Endothelial cell of umbilical vein (primary cell): ENCODE measurements around the gene IGFBPL1. TPM values are rescaled to one million over a fixed set of nuclear protein-coding genes. Genes with fewer than 3 reads are reported as not detected.

Source experiments
- BruUV-seq: library from RNA; stranded (reverse); fragments of 400-500 nt; replicated peaks from 2 replicates; lab custom pipeline; 2021; lab: Mats Ljungman, UMichigan
- CTCF ChIA-PET: fragments of 300-600, 350-600 bp; sonication (Branson Sonifier 250); formaldehyde crosslinking; loops from one replicate; lab custom pipeline; 2021; ENCODE audit warnings: antibody characterized with exemption, inconsistent platforms; lab: Charles Lee
- POLR2A ChIA-PET: fragments of 300-600, 350-600 bp; sonication (Branson Sonifier 250); formaldehyde crosslinking; loops from one replicate; lab custom pipeline; 2021; ENCODE audit warnings: antibody characterized with exemption, inconsistent platforms; lab: Charles Lee
- DNase-seq: peaks from one replicate; pipeline ENCODE4 v3.0.0-alpha.2; 2011; ENCODE audit warnings: low read depth, low spot score
- FAIRE-seq: peaks from 2 replicates; lab custom pipeline; 2011; peaks lifted over from hg19 to GRCh38; lab: Jason Lieb, UNC
- H2AFZ ChIP-seq: 2 replicates; pipeline ENCODE4 v1.6.0; 2012; ENCODE audit warnings: low read depth, low read length, control low read depth, inconsistent platforms
- H3K27ac ChIP-seq: 2 replicates; pipeline ENCODE4 v1.5.1; 2011; ENCODE audit warnings: low read depth, mild to moderate bottlenecking, control low read depth, low read length, moderate library complexity; ENCODE audit not compliant: insufficient read depth
- H3K27me3 ChIP-seq, 2 experiments: 2 replicates each; pipeline versions ENCODE4 v1.6.0 to v1.6.1; 2011; ENCODE audit warnings: low read length in 2 of 2, mixed read lengths in 1 of 2; ENCODE audit not compliant: control insufficient read depth in 2 of 2, insufficient read depth in 2 of 2
- H3K36me3 ChIP-seq, 2 experiments: 2 replicates in 1 of 2; 3 replicates in 1 of 2; pipeline ENCODE4 v1.5.1; 2011; ENCODE audit warnings: low read length in 2 of 2, mild to moderate bottlenecking in 1 of 2, moderate library complexity in 1 of 2; ENCODE audit not compliant: control insufficient read depth in 2 of 2, insufficient read depth in 2 of 2; ENCODE audit errors: extremely low read depth in 1 of 2
- H3K4me1 ChIP-seq: 3 replicates; pipeline ENCODE4 v1.5.1; 2011; ENCODE audit warnings: mild to moderate bottlenecking, low read length; ENCODE audit not compliant: control insufficient read depth, insufficient read depth; ENCODE audit errors: extremely low read depth
- H3K4me2 ChIP-seq: 2 replicates; pipeline ENCODE4 v1.6.1; 2011; ENCODE audit warnings: low read length, control low read depth, mixed read lengths; ENCODE audit not compliant: insufficient read depth
- H3K4me3 ChIP-seq, 3 experiments: fragments of 200-600 bp in 1 of 3; sonication (generic), shearing (Covaris generic) in 1 of 3; replicated peaks in 1 of 3; 2 replicates each; pipeline ENCODE4 v1.5.1; 2011 to 2016; ENCODE audit warnings: control low read depth in 3 of 3, low read length in 3 of 3, mild to moderate bottlenecking in 2 of 3, inconsistent platforms in 1 of 3, low read depth in 1 of 3, moderate library complexity in 1 of 3; ENCODE audit not compliant: insufficient read depth in 1 of 3
- H3K79me2 ChIP-seq: 2 replicates; pipeline ENCODE4 v1.6.0; 2012; ENCODE audit warnings: low read length, inconsistent platforms; ENCODE audit not compliant: control insufficient read depth, insufficient read depth
- H3K9ac ChIP-seq: replicated peaks from 2 replicates; pipeline ENCODE3; 2011; ENCODE audit warnings: low read length, control low read depth; ENCODE audit not compliant: insufficient read depth; ENCODE audit errors: extremely low read depth
- H3K9me1 ChIP-seq: replicated peaks from 3 replicates; pipeline ENCODE4 v1.6.0; 2011; ENCODE audit warnings: mild to moderate bottlenecking, low read length; ENCODE audit not compliant: control insufficient read depth, insufficient read depth; ENCODE audit errors: extremely low read depth
- H3K9me3 ChIP-seq: replicated peaks from 2 replicates; pipeline ENCODE4 v1.5.1; 2012; ENCODE audit warnings: low read length, inconsistent platforms; ENCODE audit not compliant: control insufficient read depth, insufficient read depth
- H4K20me1 ChIP-seq: replicated peaks from 2 replicates; pipeline ENCODE3; 2011; ENCODE audit warnings: mild to moderate bottlenecking, low read length; ENCODE audit not compliant: control insufficient read depth, insufficient read depth; ENCODE audit errors: extremely low read depth
- EZH2 ChIP-seq: IDR thresholded peaks from 2 replicates; pipeline ENCODE4 v1.6.1; 2012; ENCODE audit warnings: borderline replicate concordance, low read depth, mild to moderate bottlenecking, moderate library complexity, low read length, inconsistent platforms; ENCODE audit not compliant: severe bottlenecking
- FOS ChIP-seq: IDR thresholded peaks from 2 replicates; pipeline ENCODE4 v1.6.1; 2011; ENCODE audit warnings: mild to moderate bottlenecking, low read length, moderate library complexity, borderline replicate concordance; ENCODE audit not compliant: insufficient read depth
- GATA2 ChIP-seq: IDR thresholded peaks from 2 replicates; pipeline ENCODE4 v1.7.0; 2011; ENCODE audit warnings: low read depth, mild to moderate bottlenecking, moderate library complexity, mixed read lengths, low read length; ENCODE audit not compliant: insufficient read length, insufficient read depth
- JUN ChIP-seq: IDR thresholded peaks from 2 replicates; pipeline ENCODE4 v1.6.1; 2011; ENCODE audit warnings: borderline replicate concordance, low read depth; ENCODE audit not compliant: insufficient read length, insufficient read depth
- MYC ChIP-seq: IDR thresholded peaks from one replicate; pipeline ENCODE4 v1.6.1; 2011; ENCODE audit warnings: mild to moderate bottlenecking, low read depth, low read length
- POLR2A ChIP-seq: IDR thresholded peaks from 2 replicates; pipeline ENCODE4 v1.6.1; 2012; ENCODE audit warnings: low read depth, mild to moderate bottlenecking, control low read depth, low read length
- POLR2AphosphoS5 ChIP-seq: IDR thresholded peaks from 2 replicates; pipeline ENCODE4 v1.6.1; 2012; ENCODE audit warnings: low read depth, mild to moderate bottlenecking, control low read depth, low read length, moderate library complexity; ENCODE audit not compliant: insufficient read depth
- dilution Hi-C: fragments of 300-500 bp; cut with MboI; formaldehyde crosslinking; loops from one replicate; pipeline ENCODE4 v1.15.0; 2019; ENCODE audit warnings: low sequenced_read_pairs; ENCODE audit not compliant: extremely low pct_ligation_motif_present
- intact Hi-C: fragments of 100-400 bp; cut with micrococcal nuclease; formaldehyde crosslinking; loops from one replicate; pipeline ENCODE4 v1.10.0; 2022
- polyA plus RNA-seq, 4 experiments: library from polyadenylated mRNA; depleted of rRNA in 3 of 4; stranded (reverse) in 3 of 4; unstranded in 1 of 4; fragments of >200 nt; gene quantifications; 2 replicates each; pipeline versions ENCODE4 v1.2.1 to v1.2.3, GENCODE V29; 2011 to 2012; ENCODE audit warnings: missing spikeins in 1 of 4
- total RNA-seq: library from RNA; stranded (reverse); gene quantifications from 2 replicates; pipeline ENCODE4 v1.2.3, GENCODE V29; 2021
- TF ChIP-seq, protein P1 (sequence below): IDR thresholded peaks from 2 replicates; pipeline ENCODE4 v1.6.1; 2011; ENCODE audit not compliant: insufficient read depth, insufficient read length
- TF ChIP-seq, protein P2 (sequence below), 2 donors: IDR thresholded peaks; 1 replicate in 1 of 2; 2 replicates in 1 of 2; pipeline ENCODE4 v1.5.1; 2011; ENCODE audit warnings: low read length in 2 of 2, mild to moderate bottlenecking in 2 of 2, moderate library complexity in 2 of 2, control low read depth in 1 of 2, inconsistent platforms in 1 of 2, low read depth in 1 of 2; ENCODE audit not compliant: insufficient read depth in 1 of 2; ENCODE audit errors: extremely low read depth in 1 of 2

The IGFBPL1 gene
- total and polyA plus RNA-seq, 2 donors (not counting 3 experiments of a cell fraction or from before 2014, with no cell fraction given): not detected

DNA sequence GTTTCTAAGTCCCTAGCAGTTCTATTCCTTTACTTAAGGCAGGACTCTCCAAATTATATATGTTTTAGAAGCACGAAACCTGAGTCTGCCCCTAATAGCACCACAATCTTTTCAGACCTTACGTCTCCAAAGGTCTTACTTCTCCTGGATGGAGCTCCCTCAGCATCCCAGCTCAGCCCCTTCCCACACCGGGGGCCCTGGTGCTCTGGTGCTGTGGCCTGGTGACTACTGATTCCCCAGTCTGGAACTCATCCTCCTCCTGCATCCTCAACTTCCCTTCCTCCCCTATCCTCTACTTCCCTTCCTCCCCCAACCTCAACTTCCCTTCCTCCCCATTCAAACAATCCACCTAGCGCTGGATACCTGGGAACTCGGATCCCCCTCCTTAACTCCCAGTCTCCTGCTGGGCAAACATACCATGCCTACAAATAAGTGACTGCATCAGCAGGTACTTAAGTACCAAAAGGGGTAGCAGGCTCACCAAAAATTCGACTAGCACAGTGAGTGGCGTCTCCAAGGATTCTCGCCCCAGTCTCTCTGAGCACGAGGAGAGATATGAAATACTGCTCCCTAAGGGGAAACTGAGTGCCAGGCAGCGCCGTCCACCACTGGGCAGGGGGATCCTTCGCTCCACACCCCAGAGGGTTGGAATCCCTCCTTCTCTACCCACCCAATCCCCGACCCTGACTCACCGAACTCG, 831 bp downstream of the IGFBPL1 start:
- FAIRE-seq (no peak), DNase-seq (no peak)
- Histone ChIP-seq H3K36me3 (no peaks in the 10 kb centered on the region), H3K27me3 (peaks cover 45 to 46% of the 10 kb centered on the region in 2 experiments), H3K4me3 (no peak overlapping the region), H3K4me2 (peak overlapping the region; percentile 51), H3K9me3 (no peaks in the 10 kb centered on the region), H3K9ac (no peak overlapping the region), H3K9me1 (no peaks in the 10 kb centered on the region), H3K79me2 (no peaks in the 10 kb centered on the region), H3K4me1 (peaks cover 3% of the 10 kb centered on the region), H4K20me1 (no peaks in the 10 kb centered on the region), H3K27ac (no peak overlapping the region), H2AFZ (no peak overlapping the region)
- no TSS peak for BruUV-seq
- POLR2A ChIA-PET: no interaction called here
- no peak for TF ChIP-seq POLR2AphosphoS5
- TF ChIP-seq MYC: no peak
- TF ChIP-seq, protein P1, sequence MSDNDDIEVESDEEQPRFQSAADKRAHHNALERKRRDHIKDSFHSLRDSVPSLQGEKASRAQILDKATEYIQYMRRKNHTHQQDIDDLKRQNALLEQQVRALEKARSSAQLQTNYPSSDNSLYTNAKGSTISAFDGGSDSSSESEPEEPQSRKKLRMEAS: no peak
- TF ChIP-seq FOS: no peak
- TF ChIP-seq, protein P2, sequence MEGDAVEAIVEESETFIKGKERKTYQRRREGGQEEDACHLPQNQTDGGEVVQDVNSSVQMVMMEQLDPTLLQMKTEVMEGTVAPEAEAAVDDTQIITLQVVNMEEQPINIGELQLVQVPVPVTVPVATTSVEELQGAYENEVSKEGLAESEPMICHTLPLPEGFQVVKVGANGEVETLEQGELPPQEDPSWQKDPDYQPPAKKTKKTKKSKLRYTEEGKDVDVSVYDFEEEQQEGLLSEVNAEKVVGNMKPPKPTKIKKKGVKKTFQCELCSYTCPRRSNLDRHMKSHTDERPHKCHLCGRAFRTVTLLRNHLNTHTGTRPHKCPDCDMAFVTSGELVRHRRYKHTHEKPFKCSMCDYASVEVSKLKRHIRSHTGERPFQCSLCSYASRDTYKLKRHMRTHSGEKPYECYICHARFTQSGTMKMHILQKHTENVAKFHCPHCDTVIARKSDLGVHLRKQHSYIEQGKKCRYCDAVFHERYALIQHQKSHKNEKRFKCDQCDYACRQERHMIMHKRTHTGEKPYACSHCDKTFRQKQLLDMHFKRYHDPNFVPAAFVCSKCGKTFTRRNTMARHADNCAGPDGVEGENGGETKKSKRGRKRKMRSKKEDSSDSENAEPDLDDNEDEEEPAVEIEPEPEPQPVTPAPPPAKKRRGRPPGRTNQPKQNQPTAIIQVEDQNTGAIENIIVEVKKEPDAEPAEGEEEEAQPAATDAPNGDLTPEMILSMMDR (IDR thresholded peaks at IDR 0.05; ENCODE audit: extremely low read depth in 1 of 2, insufficient read depth in 1 of 2, low read depth in 1 of 2, low read length in 2 of 2): no peak
- no peak for TF ChIP-seq EZH2
- no peak for TF ChIP-seq JUN
- no peak for TF ChIP-seq GATA2
- TF ChIP-seq POLR2A: no peak
- dilution Hi-C loops: no loop called here
- CTCF ChIA-PET: interaction anchor here (1.8 kb wide), 1 partner anchor 10 kb away, joined by 6 read pairs; no protein-coding TSS in a partner anchor
- intact Hi-C loops: no loop called here
